Thoracic aorta (tissue), 2 donors: Measurements from ENCODE around the gene PPP1R26. TPM values are rescaled to one million over a fixed set of nuclear protein-coding genes. Genes with fewer than 3 reads are reported as not detected.

Source experiments
- ATAC-seq: fragments of 150-250 bp; one replicate; pipeline ENCODE4 v1.8.0; 2017; ENCODE audit warnings: low read depth; ENCODE audit not compliant: insufficient number of reproducible peaks, low FRiP score
- DNase-seq: peaks from one replicate; pipeline ENCODE4 v3.0.0-alpha.2; 2020; ENCODE audit warnings: low spot score
- H3K27ac ChIP-seq, 2 donors: fragments of 200-600 bp; sonication (generic); 1 replicate in 1 of 2; 2 replicates in 1 of 2; pipeline ENCODE4 v1.5.1; 2016; ENCODE audit warnings: mild to moderate bottlenecking in 2 of 2, moderate library complexity in 2 of 2
- H3K27me3 ChIP-seq: fragments of 200-600 bp; sonication (generic); replicated peaks from 2 replicates; pipeline ENCODE4 v1.6.0; 2016; ENCODE audit warnings: mild to moderate bottlenecking; ENCODE audit not compliant: insufficient read depth
- H3K36me3 ChIP-seq: fragments of 200-600 bp; sonication (generic); one replicate; pipeline ENCODE4 v1.5.1; 2016
- H3K4me1 ChIP-seq, 2 donors: fragments of 200-600 bp; sonication (generic); 1 replicate in 1 of 2; 2 replicates in 1 of 2; pipeline versions ENCODE4 v1.5.1 to v1.6.0; 2016; ENCODE audit warnings: low read depth in 2 of 2, mild to moderate bottlenecking in 1 of 2; ENCODE audit not compliant: control insufficient read depth in 1 of 2
- H3K4me3 ChIP-seq: fragments of 200-600 bp; sonication (generic); 2 replicates; pipeline ENCODE4 v1.5.1; 2016; ENCODE audit warnings: mild to moderate bottlenecking
- H3K9me3 ChIP-seq: fragments of 200-600 bp; sonication (generic); 2 replicates; pipeline ENCODE4 v1.5.1; 2016
- CTCF ChIP-seq: fragments of 200-600 bp; sonication (generic); IDR thresholded peaks from one replicate; pipeline ENCODE4 v1.5.1; 2019; ENCODE audit warnings: antibody characterized with exemption
- total RNA-seq, 2 donors: library from RNA; depleted of rRNA; stranded (reverse); fragments of >200 nt; gene quantifications; one replicate each; pipeline versions ENCODE4 v1.1.0 to v1.2.3, GENCODE V29; 2016

Gene PPP1R26
- total RNA-seq, 2 donors from 2014 or later = 11.9 to 17.6 TPM

GRCh38 chr9:135490980-135491464 is 11.4 kb downstream of the PPP1R26 start:
- no peak for TF ChIP-seq CTCF
- no peak for ATAC-seq
- no peak for DNase-seq
- Histone ChIP-seq H3K27me3 (no peaks in the 10 kb centered on the region), H3K27ac (no peak overlapping the region), H3K4me3 (no peak overlapping the region), H3K9me3 (no peaks in the 10 kb centered on the region), H3K4me1 (no peaks in the 10 kb centered on the region), H3K36me3 (peaks cover 7% of the 10 kb centered on the region)

- no peaks in the 10 kb centered on the region for H3K9me3 ChIP-seq
- DNase-seq = no peak
Measured at GRCh38 chr9:135491764-135492163, 12.2 kb downstream of the PPP1R26 start.

GRCh38 chr9:135492886-135493669 is 13.5 kb downstream of the PPP1R26 start:
- Histone ChIP-seq H3K36me3 (peaks cover 4% of the 10 kb centered on the region), H3K9me3 (no peaks in the 10 kb centered on the region), H3K4me3 (no peak overlapping the region), H3K27ac (no peak overlapping the region), H3K4me1 (no peaks in the 10 kb centered on the region), H3K27me3 (no peaks in the 10 kb centered on the region)
- DNase-seq = no peak
- no peak for TF ChIP-seq CTCF
- no peak for ATAC-seq

More at GRCh38 chr9:135491764-135492163, 12.2 kb downstream of the PPP1R26 start:
- H3K4me3 ChIP-seq = no peak overlapping the region
- TF ChIP-seq CTCF = no peak
- H3K4me1 ChIP-seq = no peaks in the 10 kb centered on the region
- peaks cover 4% of the 10 kb centered on the region for H3K36me3 ChIP-seq
- no peak for ATAC-seq
- H3K27ac ChIP-seq = no peak overlapping the region
- no peaks in the 10 kb centered on the region for H3K27me3 ChIP-seq

- DNase-seq (no peak), ATAC-seq (no peak)
- Histone ChIP-seq H3K27me3 (no peaks in the 10 kb centered on the region), H3K27ac (no peak overlapping the region), H3K36me3 (no peaks in the 10 kb centered on the region), H3K4me1 (peaks cover 0 to 8% of the 10 kb centered on the region in 2 donors), H3K4me3 (no peak overlapping the region), H3K9me3 (no peaks in the 10 kb centered on the region)
- no peak for TF ChIP-seq CTCF
Measured at GRCh38 chr9:135494791-135495559, 15.4 kb downstream of the PPP1R26 start.
